HG02840 (cell line): Measurements from ENCODE around the gene HECW1.
"Not testable (repeated sequence)": the region's sequence is repeated elsewhere in the genome, so short reads cannot be mapped to it uniquely, and the experiment has no call there.

ENCODE experiments used
- ATAC-seq: cut with Tn5 transposase; IDR thresholded peaks from one replicate; pipeline ENCODE4 v1.9.1; 2021; ENCODE audit warnings: mild to moderate bottlenecking, moderate library complexity, moderate number of reproducible peaks; ENCODE audit not compliant: unreplicated experiment, low FRiP score

Gene HECW1

DNA sequence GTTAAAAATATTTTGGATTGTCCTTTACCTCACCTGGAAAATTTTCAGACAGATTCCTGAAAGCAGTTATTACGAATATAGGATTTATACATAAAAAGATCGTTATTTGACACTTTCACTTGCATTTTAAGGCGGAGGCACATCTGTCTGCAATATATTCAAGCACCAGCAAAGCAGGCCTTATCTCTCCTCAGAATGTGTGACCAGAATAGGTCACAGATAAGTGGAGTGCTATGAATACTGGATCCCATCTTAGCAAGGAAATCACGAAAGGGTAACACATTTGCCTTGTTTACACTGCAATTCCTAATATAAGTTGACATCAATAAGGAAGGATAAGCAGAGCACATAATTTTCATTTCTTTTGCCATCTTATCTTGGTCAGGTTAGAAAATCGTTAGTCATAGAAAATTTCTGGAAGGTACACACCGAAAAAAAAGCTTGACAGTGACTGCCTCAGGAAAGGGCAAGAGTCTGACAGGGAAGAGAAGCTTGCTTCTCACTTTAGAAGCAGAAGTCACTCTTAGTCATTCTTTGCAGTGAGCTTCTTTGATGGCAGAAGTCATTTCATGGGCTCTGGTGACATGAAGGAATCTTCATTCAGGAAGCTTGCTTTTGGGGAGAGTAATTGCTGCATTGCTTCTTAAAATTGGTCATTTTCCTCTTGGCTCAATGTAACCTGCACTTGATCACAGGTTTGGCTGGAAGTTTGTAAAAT is 372.4 kb downstream of the HECW1 start:
- no peak for ATAC-seq

GRCh38 chr7:43485580-43485979 is 373.1 kb downstream of the HECW1 start:
- ATAC-seq: no peak

DNA sequence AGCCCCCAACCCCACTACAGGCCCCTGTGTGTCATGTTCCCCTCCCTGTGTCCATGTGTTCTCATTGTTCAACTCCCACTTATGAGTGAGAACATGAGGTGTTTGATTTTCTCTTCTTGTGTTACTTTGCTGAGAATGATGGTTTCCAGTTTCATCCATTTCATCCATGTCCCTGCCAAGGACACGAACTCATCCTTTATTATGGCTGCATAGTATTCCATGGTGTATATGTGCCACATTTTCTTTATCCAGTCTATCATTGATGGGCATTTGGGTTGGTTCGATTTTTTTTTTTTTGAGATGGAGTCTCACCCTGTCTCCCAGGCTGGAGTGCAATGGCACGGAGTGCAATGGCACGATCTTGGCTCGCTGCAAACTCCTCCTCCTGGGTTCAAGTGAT is 373.6 kb downstream of the HECW1 start:
- not testable (repeated sequence) for ATAC-seq

DNA sequence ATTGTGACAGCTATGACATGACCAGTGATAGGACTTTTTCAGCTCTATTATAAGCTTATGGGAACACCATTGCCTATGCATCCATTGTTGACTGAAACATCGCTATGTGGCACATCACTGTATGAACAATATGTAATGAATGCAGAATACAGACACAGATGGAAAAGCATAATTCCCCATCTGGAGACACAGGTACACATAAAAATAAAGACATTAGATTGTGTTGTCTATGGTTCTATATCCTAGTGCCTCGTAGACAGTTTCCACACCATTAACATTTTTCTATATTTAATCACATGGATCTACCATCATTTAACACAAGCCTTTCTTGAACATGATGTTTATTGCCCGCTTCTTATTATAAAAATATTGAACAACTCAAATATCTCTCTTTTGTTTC is 374.2 kb downstream of the HECW1 start:
- no peak for ATAC-seq

DNA sequence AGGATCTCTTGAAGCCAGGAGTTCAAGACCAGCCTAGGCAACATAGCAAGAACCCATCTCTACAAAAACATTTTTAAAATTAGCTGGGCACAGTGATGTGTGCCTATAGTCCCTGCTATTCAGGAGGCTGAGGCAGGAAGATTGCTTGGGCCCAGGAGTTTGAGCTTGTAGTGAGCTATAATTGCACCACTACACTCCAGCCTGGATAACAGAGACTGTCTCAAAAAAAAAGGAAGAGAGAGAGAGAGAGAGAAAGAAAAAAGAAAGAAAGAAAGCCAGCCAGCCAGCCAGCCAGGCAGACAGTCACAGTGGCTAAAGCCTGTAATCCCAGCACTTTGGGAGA is 375.3 kb downstream of the HECW1 start:
- no peak for ATAC-seq

DNA sequence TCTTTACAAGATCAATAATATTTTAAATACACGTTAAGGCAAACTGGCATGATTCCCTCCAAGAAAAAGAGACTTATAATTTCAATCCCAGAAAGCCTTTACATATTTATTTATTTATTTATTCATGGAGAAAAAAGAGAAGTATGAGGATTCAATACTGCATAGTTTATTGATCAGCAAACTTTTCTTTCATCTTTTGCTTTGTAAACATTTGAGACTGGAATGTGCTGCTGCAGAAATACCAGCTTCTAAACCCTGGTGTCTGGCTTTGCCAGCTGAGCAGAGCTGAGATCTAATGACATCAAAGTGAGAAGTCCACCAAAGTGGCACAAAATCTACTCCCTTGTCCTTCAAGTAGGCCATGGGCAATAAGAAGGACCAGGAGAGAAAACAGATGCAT is 376.8 kb downstream of the HECW1 start:
- no peak for ATAC-seq

DNA sequence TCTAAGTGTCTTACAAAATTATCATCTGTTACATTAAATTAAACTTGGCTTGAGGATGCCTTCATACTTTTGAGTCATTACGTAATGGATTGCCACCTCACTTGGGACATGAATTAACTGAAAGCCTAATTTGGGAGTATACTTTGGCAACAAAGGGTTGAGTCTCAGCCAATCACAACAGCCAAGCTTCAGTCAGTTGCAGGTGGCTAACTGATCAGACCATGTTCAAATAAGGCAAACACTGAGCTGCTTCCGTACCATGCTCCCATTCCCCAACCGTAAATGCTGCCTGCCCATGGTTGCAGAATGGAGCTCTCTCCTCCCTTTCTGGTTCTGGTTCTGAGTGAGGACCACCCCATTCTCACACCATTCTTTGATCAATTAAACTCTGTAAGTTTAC is 377.6 kb downstream of the HECW1 start:
- ATAC-seq: no peak

DNA sequence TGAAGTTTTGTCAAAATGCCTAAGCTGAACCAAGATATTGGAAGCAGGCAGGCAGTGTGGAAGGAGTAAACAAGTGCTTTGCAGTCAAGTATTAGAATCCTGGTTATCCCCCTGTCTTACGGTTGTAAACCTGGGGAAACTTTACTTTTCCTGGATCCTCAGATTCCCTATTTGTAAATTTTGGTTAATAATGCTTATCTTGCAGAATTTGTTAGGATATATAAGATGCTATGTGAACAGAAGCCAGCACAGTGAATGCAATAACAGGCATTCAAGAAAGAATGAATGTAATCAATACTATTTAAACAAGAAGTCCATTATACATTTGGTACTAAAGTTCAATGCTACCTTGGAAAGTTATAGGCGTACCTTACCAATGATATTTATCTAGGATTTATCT is 378.7 kb downstream of the HECW1 start:
- no peak for ATAC-seq

DNA sequence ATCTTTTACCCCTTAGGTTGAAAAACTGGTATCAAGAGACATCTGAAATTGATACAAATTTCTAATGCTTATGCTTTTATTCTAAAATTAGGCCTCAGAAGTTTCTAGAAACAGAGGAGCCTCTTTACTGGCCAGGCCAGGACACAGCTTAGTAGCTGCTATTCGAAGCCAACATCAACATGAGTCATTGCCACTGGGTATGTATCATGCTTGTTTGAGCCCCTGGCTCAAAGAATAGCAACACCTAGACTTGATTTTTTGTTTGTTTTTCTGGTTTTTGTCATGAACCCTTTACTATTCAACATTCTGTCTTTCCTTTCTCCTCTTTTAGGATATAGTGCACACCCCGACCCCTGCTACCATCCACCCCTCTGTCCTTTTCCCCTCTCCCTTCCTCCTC is 379.5 kb downstream of the HECW1 start:
- ATAC-seq: no peak

DNA sequence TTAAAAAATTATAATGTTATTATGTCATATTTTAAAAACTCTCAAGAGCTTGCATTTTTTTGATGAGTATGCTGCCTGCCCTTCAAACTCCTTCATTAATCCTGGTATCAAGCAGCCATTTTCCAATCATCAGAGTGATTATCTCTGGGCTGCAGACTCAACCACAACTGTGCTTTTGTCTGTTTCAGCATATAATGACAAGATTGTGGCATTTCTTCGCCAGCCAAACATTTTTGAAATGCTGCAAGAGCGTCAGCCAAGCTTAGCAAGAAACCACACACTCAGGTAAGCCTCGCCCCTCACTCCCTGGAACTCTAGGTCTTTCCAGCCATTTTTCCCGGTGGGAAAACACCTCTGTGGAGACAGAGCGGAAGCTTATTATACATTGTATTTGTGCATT is 380.4 kb downstream of the HECW1 start:
- ATAC-seq: no peak

DNA sequence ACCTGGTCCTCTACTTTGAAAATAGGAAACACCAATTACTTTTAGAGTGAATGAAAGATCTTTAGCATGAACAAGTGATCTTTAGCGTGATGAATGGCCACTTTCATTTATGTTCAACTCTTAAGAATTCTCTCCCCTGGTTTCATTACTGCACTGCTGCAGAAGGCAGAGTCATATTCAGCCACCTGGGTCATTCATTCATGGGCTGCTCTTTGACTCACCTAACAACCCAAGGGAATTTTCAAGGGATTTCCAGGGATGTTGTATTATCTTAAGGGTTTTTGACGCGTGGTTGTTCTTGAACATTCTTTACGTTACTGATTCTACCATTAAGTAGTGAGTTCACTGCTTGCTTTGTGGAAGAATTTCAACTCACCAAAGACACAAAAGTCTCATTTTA is 383.1 kb downstream of the HECW1 start:
- ATAC-seq: no peak

DNA sequence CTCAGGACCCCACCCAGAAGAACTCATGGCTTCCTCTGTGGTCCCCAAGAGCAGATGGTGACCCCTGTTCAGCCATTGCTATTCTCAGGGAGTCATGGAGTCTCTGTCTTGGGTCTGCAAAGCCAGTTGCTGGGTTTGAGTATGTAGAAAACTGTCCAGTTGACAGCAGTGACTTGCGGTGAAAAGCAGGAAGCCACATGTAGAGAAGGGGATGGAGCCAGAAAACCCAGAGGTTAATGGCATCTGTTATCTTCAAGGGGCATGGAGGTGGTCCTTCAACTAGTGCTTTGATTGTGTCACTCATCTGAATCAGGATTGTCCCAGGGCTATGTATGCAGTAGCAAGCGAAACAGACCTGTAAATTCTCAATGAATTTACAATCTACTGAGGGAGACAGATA is 384.1 kb downstream of the HECW1 start:
- ATAC-seq: no peak

DNA sequence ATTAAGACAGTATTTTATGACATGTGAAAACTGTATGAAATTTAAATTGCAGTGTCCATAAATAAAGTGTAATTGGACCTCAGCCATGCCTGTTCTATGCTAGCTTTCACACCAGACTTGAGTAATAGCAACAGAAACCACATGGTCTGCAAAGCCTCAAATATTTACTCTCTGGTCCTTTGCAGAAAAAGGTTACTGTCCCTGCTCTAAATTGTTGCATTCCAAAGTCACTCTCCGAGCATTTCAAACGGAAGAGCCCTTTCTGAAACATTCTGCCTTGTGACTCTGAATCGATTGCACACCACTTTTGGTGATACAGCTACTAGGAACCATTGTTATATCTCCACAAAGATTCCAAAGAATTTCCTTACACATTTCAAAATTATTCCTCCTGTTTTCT is 389.4 kb downstream of the HECW1 start:
- no peak for ATAC-seq

DNA sequence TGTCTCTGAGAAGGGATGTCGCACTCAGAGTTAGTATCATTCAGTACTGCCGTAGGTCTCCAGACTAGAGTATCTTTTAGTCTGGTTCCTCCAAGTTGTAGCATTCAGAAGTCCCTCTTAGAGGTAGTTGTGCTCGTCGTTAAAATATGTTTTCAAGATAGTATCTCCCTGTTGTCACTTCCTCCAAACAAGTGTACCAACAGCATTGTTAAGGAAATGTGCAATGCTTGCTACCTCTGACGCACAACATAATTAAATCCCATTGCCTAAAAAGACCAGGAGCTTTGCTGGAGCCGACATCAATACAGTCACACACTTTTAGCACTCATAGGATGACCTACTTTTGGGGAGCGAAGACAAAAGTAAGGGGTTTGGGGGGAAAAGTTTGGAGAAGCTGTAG is 390.5 kb downstream of the HECW1 start:
- no peak for ATAC-seq

- no peak for ATAC-seq
Observed at GRCh38 chr7:43505412-43505811, 393.0 kb downstream of the HECW1 start.

- no peak for ATAC-seq
Observed at GRCh38 chr7:43506460-43506859, 394.0 kb downstream of the HECW1 start.

GRCh38 chr7:43508461-43508860 is 396.0 kb downstream of the HECW1 start:
- ATAC-seq: no peak

DNA sequence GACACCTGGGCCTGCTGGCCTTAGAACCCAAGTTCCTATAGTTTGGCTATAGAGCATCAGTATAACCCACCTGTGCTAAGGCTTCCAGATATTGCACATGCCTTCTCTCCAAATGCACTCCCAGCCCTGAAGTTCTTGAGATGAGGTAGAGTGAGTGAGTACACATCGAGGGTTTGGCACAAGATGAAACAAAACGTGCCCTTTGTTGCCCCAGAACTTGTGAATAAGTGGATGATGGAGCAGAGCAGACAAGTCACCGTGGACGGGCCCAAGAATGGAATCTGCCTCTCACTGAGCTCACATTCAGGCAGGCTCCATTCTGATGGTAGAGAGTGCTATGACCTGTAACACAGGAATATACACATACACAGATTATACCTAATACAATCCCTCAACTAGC is 397.5 kb downstream of the HECW1 start:
- no peak for ATAC-seq

GRCh38 chr7:43511029-43511428 is 398.6 kb downstream of the HECW1 start:
- no peak for ATAC-seq

- ATAC-seq: no peak
Observed at GRCh38 chr7:43511769-43512515, 399.5 kb downstream of the HECW1 start.

GRCh38 chr7:43513251-43513650 is 400.8 kb downstream of the HECW1 start:
- no peak for ATAC-seq

DNA sequence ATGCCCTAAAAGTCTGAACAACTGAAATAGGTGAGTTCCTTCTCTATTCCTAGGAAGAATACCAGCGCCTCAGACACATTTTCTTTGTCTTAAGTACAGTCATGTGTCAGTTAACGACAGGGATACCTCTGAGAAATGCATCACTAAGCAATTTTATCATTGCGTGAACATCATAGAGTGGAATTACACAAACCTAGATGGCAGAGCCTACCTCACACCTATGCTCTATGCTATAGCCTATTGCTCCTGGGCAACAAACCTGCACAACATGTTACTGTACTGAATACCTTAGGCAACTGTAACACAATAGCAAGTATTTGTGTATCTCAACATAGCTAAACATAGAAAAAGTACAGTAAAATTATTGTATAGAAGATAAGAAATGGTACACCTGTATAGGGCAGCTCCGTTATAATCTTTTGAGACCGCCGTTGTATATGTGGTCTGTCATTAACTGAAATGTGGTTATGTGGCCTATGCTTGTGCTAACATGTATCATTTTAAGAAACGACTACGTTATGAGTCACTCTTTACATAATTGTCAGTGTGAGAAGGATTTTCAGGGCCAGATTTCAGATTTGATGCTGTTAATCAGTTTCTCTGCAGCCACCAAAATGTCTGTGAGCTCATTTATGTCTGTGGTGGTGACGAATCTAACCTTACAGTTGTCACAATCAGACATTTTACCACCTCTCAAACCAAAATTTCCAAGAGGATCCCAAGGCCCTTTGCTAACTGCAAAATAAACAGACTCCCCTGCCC is 404.3 kb downstream of the HECW1 start:
- ATAC-seq: no peak
